A549 (cell line): Measurements from ENCODE around the gene ACER1. TPM values are rescaled to one million over a fixed set of nuclear protein-coding genes. Genes with fewer than 3 reads are reported as not detected.
A peak's percentile ranks its signal among the peaks of the same experiment; 100 is the strongest.
"Not testable (repeated sequence)": the region's sequence is repeated elsewhere in the genome, so short reads cannot be mapped to it uniquely, and the experiment has no call there.

Source experiments
- ATAC-seq, 2 experiments: fragments of 200-7000 bp in 1 of 2; fragments of >200 bp in 1 of 2; cut with Nextera tagmentation in 1 of 2; cut with Tn5 transposase in 1 of 2; 3 replicates each; pipeline versions ENCODE4 v1.8.0 to v1.9.1; 2018 to 2020; ENCODE audit warnings: mild to moderate bottlenecking in 1 of 2, moderate library complexity in 1 of 2
- CTCF ChIA-PET: fragments of 300-600 bp; sonication (Branson Sonifier 250); formaldehyde crosslinking; extraction: SDS; loops from one replicate; lab custom pipeline; 2021; ENCODE audit warnings: antibody characterized with exemption, inconsistent platforms; lab: Yijun Ruan, JAX
- POLR2A ChIA-PET: fragments of 350-600 bp; formaldehyde crosslinking; extraction: SDS; loops from one replicate; lab custom pipeline; 2021; ENCODE audit warnings: antibody characterized with exemption, inconsistent platforms; lab: Yijun Ruan, JAX
- DNase-seq, 2 experiments: peaks; one replicate each; pipeline versions ENCODE4 v3.0.0 to v3.0.0-alpha.2; 2011 to 2016; ENCODE audit warnings: low read depth in 1 of 2, low spot score in 1 of 2
- FAIRE-seq: peaks from 2 replicates; lab custom pipeline; 2011; peaks lifted over from hg19 to GRCh38; lab: Jason Lieb, UNC
- H3K27ac ChIP-seq, 2 experiments: fragments of >200 bp; sonication (Bioruptor Twin); formaldehyde crosslinking; 3 replicates each; pipeline ENCODE4 v1.5.1; 2016 to 2017
- H3K4me1 ChIP-seq: fragments of >200 bp; sonication (Bioruptor Twin); formaldehyde crosslinking; 3 replicates; pipeline ENCODE4 v1.6.1; 2016
- H3K4me2 ChIP-seq: fragments of >200 bp; sonication (Bioruptor Twin); formaldehyde crosslinking; 3 replicates; pipeline ENCODE4 v1.6.1; 2016
- H3K4me3 ChIP-seq: fragments of >200 bp; sonication (Bioruptor Twin); formaldehyde crosslinking; 3 replicates; pipeline ENCODE4 v1.5.1; 2016
- H3K9me3 ChIP-seq: fragments of >200 bp; sonication (Bioruptor Twin); formaldehyde crosslinking; 3 replicates; pipeline ENCODE4 v1.6.1; 2016
- ATOH8 ChIP-seq: fragments of 250-450 bp; sonication (Bioruptor Pico); IDR thresholded peaks from 2 replicates; pipeline ENCODE4 v1.5.0; 2020; ENCODE audit warnings: low read depth, mild to moderate bottlenecking, moderate library complexity
- BHLHE40 ChIP-seq: IDR thresholded peaks from 2 replicates; pipeline ENCODE4 v1.6.1; 2012; ENCODE audit warnings: low read depth, low read length, inconsistent platforms
- CTCF ChIP-seq: fragments of >200 bp; sonication (Bioruptor Twin); formaldehyde crosslinking; IDR thresholded peaks from 3 replicates; pipeline ENCODE4 v1.5.1; 2016
- FOSL2 ChIP-seq, 2 experiments: fragments of 450-650 bp in 1 of 2; fragments of >200 bp in 1 of 2; sonication (Bioruptor Twin) in 1 of 2; formaldehyde crosslinking; IDR thresholded peaks; 2 replicates each; pipeline versions ENCODE4 v1.5.0 to v1.6.1; 2016 to 2020; ENCODE audit warnings: mild to moderate bottlenecking in 1 of 2, moderate library complexity in 1 of 2
- JUNB ChIP-seq: fragments of >200 bp; sonication (Bioruptor Twin); formaldehyde crosslinking; IDR thresholded peaks from 2 replicates; pipeline ENCODE4 v1.6.1; 2016
- MYC ChIP-seq: IDR thresholded peaks from 2 replicates; pipeline ENCODE4 v1.6.1; 2012; ENCODE audit warnings: mild to moderate bottlenecking, inconsistent platforms, low read length, improper control_type of control experiment, borderline replicate concordance
- RAD21 ChIP-seq, 2 experiments: fragments of >200 bp in 1 of 2; sonication (Bioruptor Twin) in 1 of 2; formaldehyde crosslinking in 1 of 2; IDR thresholded peaks in 1 of 2; conservative IDR thresholded peaks in 1 of 2; 2 replicates in 1 of 2; 3 replicates in 1 of 2; pipeline ENCODE4 v1.6.1; 2012 to 2018; ENCODE audit warnings: inconsistent platforms in 1 of 2
- RCOR1 ChIP-seq: fragments of 150-350 bp; IDR thresholded peaks from 2 replicates; pipeline ENCODE4 v1.6.1; 2014; ENCODE audit warnings: antibody characterized with exemption, low read length, low read depth
- SMC3 ChIP-seq: fragments of >200 bp; sonication (Bioruptor Twin); formaldehyde crosslinking; IDR thresholded peaks from 3 replicates; pipeline ENCODE4 v1.6.1; 2018; ENCODE audit warnings: inconsistent platforms
- TP53 ChIP-seq: fragments of 250-450 bp; sonication (Bioruptor Pico); IDR thresholded peaks from 2 replicates; pipeline ENCODE4 v1.5.0; 2021; ENCODE audit warnings: mild to moderate bottlenecking, moderate library complexity
- ZC3H11A ChIP-seq: fragments of 450-650 bp; IDR thresholded peaks from 2 replicates; pipeline ENCODE4 v1.6.1; 2014; ENCODE audit warnings: antibody characterized with exemption, mild to moderate bottlenecking
- WGBS: methylation state at CpG from one replicate; pipeline ENCODE4 v1.1.6; 2017; ENCODE audit errors: missing lambda C conversion rate; 5-methylcytosine and 5-hydroxymethylcytosine counted together
- polyA plus RNA-seq, 4 experiments: library from polyadenylated mRNA; depleted of rRNA in 3 of 4; stranded (reverse); fragments of >200 nt; fragmentation: RNase III in 1 of 4; extraction: RNeasy Plus Mini Kit Qiagen cat#74134 plus additional on column Dnase treatment in 1 of 4; gene quantifications; 2 replicates in 3 of 4; 3 replicates in 1 of 4; pipeline ENCODE4 v1.2.3, GENCODE V29; 2011 to 2017

Gene ACER1
- polyA plus RNA-seq, 2 of the 4 experiments (the other 2 are of a cell fraction) = not detected

- no peak for TF ChIP-seq CTCF
Measured at GRCh38 chr19:6358003-6358402, 24.6 kb upstream of the ACER1 start (continued).

GRCh38 chr19:6357174-6357573 is 23.8 kb upstream of the ACER1 start:
- H3K4me3 ChIP-seq = no peak overlapping the region
- H3K4me2 ChIP-seq = no peak overlapping the region
- H3K4me1 ChIP-seq = peaks cover under 1% of the 10 kb centered on the region; the same call in 1 of the 3 replicates
- 81% methylated on average over 14 of the region's 14 CpGs for WGBS
- no peak for ATAC-seq
- no peak overlapping the region for H3K27ac ChIP-seq
- POLR2A ChIA-PET = interaction anchor here (0.7 to 0.9 kb wide), 2 partner anchors 15 to 139 kb away, joined by 3 to 4 read pairs; partner anchors contain the start of gene ALKBH7
- no peak for TF ChIP-seq RCOR1
- TF ChIP-seq, all 56 proteins: peak for 0
- CTCF ChIA-PET = interaction anchor here (1.6 kb wide), 1 partner anchor 310 kb away, joined by 4 read pairs; no protein-coding TSS in a partner anchor
- FAIRE-seq (no peak), DNase-seq (no peak)
- H3K9me3 ChIP-seq = no peaks in the 10 kb centered on the region

- H3K9me3 ChIP-seq, H3K4me3 ChIP-seq, H3K27ac ChIP-seq, H3K4me2 ChIP-seq, ATAC-seq, POLR2A ChIA-PET, H3K4me1 ChIP-seq, FAIRE-seq, DNase-seq: not testable (repeated sequence)
- 32% methylated on average over 3 of the region's 46 CpGs for WGBS
- CTCF ChIA-PET = interaction anchor here (1.8 kb wide), 1 partner anchor 307 kb away, joined by 7 read pairs; no protein-coding TSS in a partner anchor
Measured at GRCh38 chr19:6355321-6356040, 22.1 kb upstream of the ACER1 start.

- Histone ChIP-seq H3K27ac (no peak overlapping the region), H3K4me1 (0 out of 3 replicates have a peak, but pooled peaks cover 4% of the 10 kb centered on the region), H3K9me3 (no peaks in the 10 kb centered on the region), H3K4me2 (no peak overlapping the region), H3K4me3 (no peak overlapping the region)
- FAIRE-seq (no peak), DNase-seq (no peak), ATAC-seq (0 out of 6 replicates have a peak, but pooled peaks of 1 of the 2 experiments have one; percentile 27)
- TF ChIP-seq MYC (no peak), ATOH8 (CRISPR knock-in tag) (no peak), TP53 (no peak), JUNB (no peak), RAD21 (conservative IDR thresholded peaks at IDR 0.05 in 1 of 2, IDR thresholded peaks at IDR 0.05 in 1 of 2) (peak; percentile 43 to 46; a peak in 4 of 5 replicates), FOSL2 (IDR thresholded peaks at IDR 0.05) (no peak), FOSL2 (CRISPR knock-in tag; IDR thresholded peaks at IDR 0.05) (no peak), CTCF (peak; percentile 55), SMC3 (peak; percentile 53; the same call in 2 of the 3 replicates), BHLHE40 (no peak), ZC3H11A (no peak)
- POLR2A ChIA-PET = no interaction called here
- CTCF ChIA-PET = interaction anchor here (0.8 to 2.1 kb wide), 6 partner anchors 9 to 306 kb away, joined by 3 to 7 read pairs (median 4); no protein-coding TSS in a partner anchor
- WGBS = 29% methylated on average over 4 of the region's 4 CpGs
Measured at GRCh38 chr19:6354098-6354674, 20.8 kb upstream of the ACER1 start.
